ENCODE data around the gene KRTAP1-4. TPM values are rescaled to one million over a fixed set of nuclear protein-coding genes. Genes with fewer than 3 reads are reported as not detected.
"Not testable (repeated sequence)": the region's sequence is repeated elsewhere in the genome, so short reads cannot be mapped to it uniquely, and the experiment has no call there.

The KRTAP1-4 gene
- total RNA-seq, 2 donors from 2014 or later: not detected

- TF ChIP-seq POLR2AphosphoS5 (IDR thresholded peaks at IDR 0.05) (no peak), CTCF (IDR thresholded peaks at IDR 0.05) (no peak)
These were observed 37.3 kb upstream of the KRTAP1-4 start for GRCh38 chr17:41067281-41067680.

GRCh38 chr17:41065829-41066624, 36.0 kb upstream of the KRTAP1-4 start, which contains the start of gene KRTAP2-4:
TSS of gene KRTAP2-4 (minus strand) at chr17:41065879. CDS start at chr17:41065845, 34 bp downstream.
- Histone ChIP-seq H3K4me1 (replicated peaks) (no peaks in the 10 kb centered on the region), H3K27me3 (replicated peaks; ENCODE audit: insufficient read depth) (no peaks in the 10 kb centered on the region), H3K4me3 (no peak within 1 kb of the TSS), H3K36me3 (no peaks in the 10 kb centered on the region), H3K27ac (no peak within 1 kb of the TSS), H3K9me3 (no peaks in the 10 kb centered on the region)
- TF ChIP-seq POLR2AphosphoS5 (IDR thresholded peaks at IDR 0.05): no peak
- TF ChIP-seq CTCF (IDR thresholded peaks at IDR 0.05): no peak
- TF ChIP-seq POLR2A (IDR thresholded peaks at IDR 0.05): no peak
- WGBS: 91% methylated on average over 6 of the region's 6 CpGs
- no peak for DNase-seq (ENCODE audit: low spot score)
- intact Hi-C loops (cut with DNase I): no loop called here

More at GRCh38 chr17:41067281-41067680, 37.3 kb upstream of the KRTAP1-4 start:
- no peak overlapping the region for H3K27ac ChIP-seq
- H3K4me3 ChIP-seq: no peak overlapping the region
- no peaks in the 10 kb centered on the region for H3K27me3 ChIP-seq (replicated peaks; ENCODE audit: insufficient read depth)
- intact Hi-C loops (cut with DNase I): no loop called here
- H3K4me1 ChIP-seq (replicated peaks): no peaks in the 10 kb centered on the region
- no peaks in the 10 kb centered on the region for H3K36me3 ChIP-seq
- H3K9me3 ChIP-seq: no peaks in the 10 kb centered on the region
- no peak for DNase-seq (ENCODE audit: low spot score)

- H3K36me3 ChIP-seq; H3K9me3 ChIP-seq; intact Hi-C loops (cut with DNase I); H3K27ac ChIP-seq; DNase-seq (ENCODE audit: low spot score); H3K4me1 ChIP-seq (replicated peaks); H3K27me3 ChIP-seq (replicated peaks; ENCODE audit: insufficient read depth); H3K4me3 ChIP-seq: not testable (repeated sequence)
- WGBS: 67% methylated on average over 8 of the region's 16 CpGs
These were observed 35.2 kb upstream of the KRTAP1-4 start for GRCh38 chr17:41065016-41065689.

GRCh38 chr17:41064301-41064700, 34.3 kb upstream of the KRTAP1-4 start:
- H3K9me3 ChIP-seq: no peaks in the 10 kb centered on the region
- H3K4me1 ChIP-seq (replicated peaks): no peaks in the 10 kb centered on the region
- no peak for DNase-seq (ENCODE audit: low spot score)
- H3K27me3 ChIP-seq (replicated peaks; ENCODE audit: insufficient read depth): no peaks in the 10 kb centered on the region
- H3K27ac ChIP-seq: no peak overlapping the region
- no peaks in the 10 kb centered on the region for H3K36me3 ChIP-seq
- 94% methylated on average over 1 of the region's 1 CpG for WGBS
- intact Hi-C loops (cut with DNase I): no loop called here
- H3K4me3 ChIP-seq: no peak overlapping the region
- TF ChIP-seq POLR2A (IDR thresholded peaks at IDR 0.05) (no peak), POLR2AphosphoS5 (IDR thresholded peaks at IDR 0.05) (no peak), CTCF (IDR thresholded peaks at IDR 0.05) (no peak)

GRCh38 chr17:41063449-41063848, 33.5 kb upstream of the KRTAP1-4 start:
- no peak for TF ChIP-seq POLR2AphosphoS5 (IDR thresholded peaks at IDR 0.05)
- TF ChIP-seq CTCF (IDR thresholded peaks at IDR 0.05): no peak
- TF ChIP-seq POLR2A (IDR thresholded peaks at IDR 0.05): no peak
- intact Hi-C loops (cut with DNase I): no loop called here
- H3K36me3 ChIP-seq: no peaks in the 10 kb centered on the region
- H3K27me3 ChIP-seq (replicated peaks; ENCODE audit: insufficient read depth): no peaks in the 10 kb centered on the region
- WGBS: 50% methylated on average over 4 of the region's 4 CpGs
- H3K4me1 ChIP-seq (replicated peaks): no peaks in the 10 kb centered on the region
- DNase-seq (ENCODE audit: low spot score): no peak
- no peaks in the 10 kb centered on the region for H3K9me3 ChIP-seq
- H3K4me3 ChIP-seq: no peak overlapping the region
- H3K27ac ChIP-seq: no peak overlapping the region
